Measurements from ENCODE around the gene TMCO6.
"Not testable (repeated sequence)": the region's sequence is repeated elsewhere in the genome, so short reads cannot be mapped to it uniquely, and the experiment has no call there.

Gene TMCO6

GRCh38 chr5:140596321-140596741 is 42.9 kb upstream of the TMCO6 start:
- Histone ChIP-seq H3K27ac (no peak overlapping the region), H3K9me3 (ENCODE audit: severe bottlenecking) (no peaks in the 10 kb centered on the region), H3K27me3 (ENCODE audit: insufficient read depth, low read depth, severe bottlenecking) (no peaks in the 10 kb centered on the region), H3K36me3 (no peaks in the 10 kb centered on the region), H3K4me3 (ENCODE audit: low read depth, low read length) (no peak overlapping the region)
- TF ChIP-seq CTCF (IDR thresholded peaks at IDR 0.05; ENCODE audit: low read depth, low read length): no peak
- DNase-seq: no peak

GRCh38 chr5:140598836-140599235 is 40.4 kb upstream of the TMCO6 start:
- H3K36me3 ChIP-seq: no peaks in the 10 kb centered on the region
- H3K9me3 ChIP-seq (ENCODE audit: severe bottlenecking): no peaks in the 10 kb centered on the region
- no peak overlapping the region for H3K4me3 ChIP-seq (ENCODE audit: low read depth, low read length)
- no peak for TF ChIP-seq CTCF (IDR thresholded peaks at IDR 0.05; ENCODE audit: low read depth, low read length)
- no peak for DNase-seq
- no peaks in the 10 kb centered on the region for H3K27me3 ChIP-seq (ENCODE audit: insufficient read depth, low read depth, severe bottlenecking)
- no peak overlapping the region for H3K27ac ChIP-seq

- no peak overlapping the region for H3K27ac ChIP-seq
Observed at GRCh38 chr5:140600096-140600495, 39.2 kb upstream of the TMCO6 start.

GRCh38 chr5:140602147-140602546 is 37.1 kb upstream of the TMCO6 start:
- TF ChIP-seq CTCF (IDR thresholded peaks at IDR 0.05; ENCODE audit: low read depth, low read length): no peak
- H3K27me3 ChIP-seq (ENCODE audit: insufficient read depth, low read depth, severe bottlenecking): no peaks in the 10 kb centered on the region
- no peak overlapping the region for H3K27ac ChIP-seq
- H3K4me3 ChIP-seq (ENCODE audit: low read depth, low read length): no peak overlapping the region
- no peaks in the 10 kb centered on the region for H3K9me3 ChIP-seq (ENCODE audit: severe bottlenecking)
- H3K36me3 ChIP-seq: no peaks in the 10 kb centered on the region
- DNase-seq: no peak

More at GRCh38 chr5:140600096-140600495, 39.2 kb upstream of the TMCO6 start:
- no peaks in the 10 kb centered on the region for H3K9me3 ChIP-seq (ENCODE audit: severe bottlenecking)
- TF ChIP-seq CTCF (IDR thresholded peaks at IDR 0.05; ENCODE audit: low read depth, low read length): no peak
- no peak overlapping the region for H3K4me3 ChIP-seq (ENCODE audit: low read depth, low read length)
- H3K36me3 ChIP-seq: no peaks in the 10 kb centered on the region
- DNase-seq: no peak
- no peaks in the 10 kb centered on the region for H3K27me3 ChIP-seq (ENCODE audit: insufficient read depth, low read depth, severe bottlenecking)

- not testable (repeated sequence) for H3K4me3 ChIP-seq (ENCODE audit: low read depth, low read length); DNase-seq; H3K27ac ChIP-seq; H3K9me3 ChIP-seq (ENCODE audit: severe bottlenecking); H3K36me3 ChIP-seq; H3K27me3 ChIP-seq (ENCODE audit: insufficient read depth, low read depth, severe bottlenecking)
Observed at GRCh38 chr5:140603446-140603698, 35.9 kb upstream of the TMCO6 start.

GRCh38 chr5:140603734-140604133 is 35.5 kb upstream of the TMCO6 start:
- Histone ChIP-seq H3K9me3 (ENCODE audit: severe bottlenecking) (no peaks in the 10 kb centered on the region), H3K27me3 (ENCODE audit: insufficient read depth, low read depth, severe bottlenecking) (no peaks in the 10 kb centered on the region), H3K4me3 (ENCODE audit: low read depth, low read length) (no peak overlapping the region), H3K36me3 (no peaks in the 10 kb centered on the region), H3K27ac (no peak overlapping the region)
- no peak for TF ChIP-seq CTCF (IDR thresholded peaks at IDR 0.05; ENCODE audit: low read depth, low read length)
- DNase-seq: no peak

Data from WERI-Rb-1 (cell line).